Measurements from ENCODE around the gene NKD1.

DNA sequence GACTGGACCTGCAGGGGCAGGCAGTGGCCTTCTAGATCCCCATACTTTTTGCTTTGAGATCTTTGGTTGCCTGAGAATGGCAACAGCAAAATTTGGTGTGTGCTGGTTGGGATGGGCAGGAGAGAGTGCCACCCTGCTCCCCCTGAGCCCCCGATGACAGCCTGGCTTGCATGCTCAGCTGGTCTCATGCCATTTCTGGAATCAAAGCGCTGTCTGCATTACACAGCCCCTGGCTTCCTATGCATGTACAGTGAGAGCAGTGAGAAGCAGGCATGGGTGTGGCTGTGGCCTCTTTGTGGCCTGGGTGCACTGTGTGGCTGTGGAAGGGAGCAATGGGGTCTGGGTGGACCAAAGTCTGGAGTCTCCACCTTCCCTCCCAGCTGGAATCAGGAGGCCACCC is 47.7 kb downstream of the NKD1 start:
- TF ChIP-seq, protein P1, sequence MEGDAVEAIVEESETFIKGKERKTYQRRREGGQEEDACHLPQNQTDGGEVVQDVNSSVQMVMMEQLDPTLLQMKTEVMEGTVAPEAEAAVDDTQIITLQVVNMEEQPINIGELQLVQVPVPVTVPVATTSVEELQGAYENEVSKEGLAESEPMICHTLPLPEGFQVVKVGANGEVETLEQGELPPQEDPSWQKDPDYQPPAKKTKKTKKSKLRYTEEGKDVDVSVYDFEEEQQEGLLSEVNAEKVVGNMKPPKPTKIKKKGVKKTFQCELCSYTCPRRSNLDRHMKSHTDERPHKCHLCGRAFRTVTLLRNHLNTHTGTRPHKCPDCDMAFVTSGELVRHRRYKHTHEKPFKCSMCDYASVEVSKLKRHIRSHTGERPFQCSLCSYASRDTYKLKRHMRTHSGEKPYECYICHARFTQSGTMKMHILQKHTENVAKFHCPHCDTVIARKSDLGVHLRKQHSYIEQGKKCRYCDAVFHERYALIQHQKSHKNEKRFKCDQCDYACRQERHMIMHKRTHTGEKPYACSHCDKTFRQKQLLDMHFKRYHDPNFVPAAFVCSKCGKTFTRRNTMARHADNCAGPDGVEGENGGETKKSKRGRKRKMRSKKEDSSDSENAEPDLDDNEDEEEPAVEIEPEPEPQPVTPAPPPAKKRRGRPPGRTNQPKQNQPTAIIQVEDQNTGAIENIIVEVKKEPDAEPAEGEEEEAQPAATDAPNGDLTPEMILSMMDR (IDR thresholded peaks at IDR 0.05), result no peak
- TF ChIP-seq POLR2A (IDR thresholded peaks at IDR 0.05), result no peak

All from adrenal gland (tissue), 5 donors.